ENCODE results near the gene DNM2. TPM values are rescaled to one million over a fixed set of nuclear protein-coding genes. Genes with fewer than 3 reads are reported as not detected.
"Not testable (repeated sequence)": the region's sequence is repeated elsewhere in the genome, so short reads cannot be mapped to it uniquely, and the experiment has no call there.

Gene DNM2
- total RNA-seq, 1 donor from 2014 or later = 177 TPM

DNA sequence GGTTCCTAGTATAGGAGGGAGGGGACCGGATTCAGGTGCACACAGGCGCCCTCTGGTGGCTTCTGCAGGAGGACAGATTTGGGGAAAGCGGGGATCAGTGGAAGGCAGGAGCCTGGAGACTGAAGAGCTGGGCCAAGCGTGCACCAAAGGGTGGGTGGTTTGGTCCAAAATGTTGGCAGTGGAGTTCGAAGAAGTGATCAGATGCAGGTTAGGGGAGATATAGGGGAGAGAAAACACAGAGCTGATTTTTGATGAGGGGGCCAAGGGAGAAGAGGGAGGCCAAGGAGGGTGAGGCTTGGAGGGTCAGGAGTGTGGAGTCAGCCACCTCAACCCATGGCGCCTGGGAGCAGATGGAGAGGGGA, 146.6 kb downstream of the DNM2 start:
- DNase-seq (ENCODE audit: missing footprints) = peak; percentile 88
- intact Hi-C loops (cut with DNase I) = loop anchor here (2.0 kb wide), 1 partner anchor 148 kb away; no protein-coding TSS in a partner anchor
- peak; percentile 87 for ATAC-seq

DNA sequence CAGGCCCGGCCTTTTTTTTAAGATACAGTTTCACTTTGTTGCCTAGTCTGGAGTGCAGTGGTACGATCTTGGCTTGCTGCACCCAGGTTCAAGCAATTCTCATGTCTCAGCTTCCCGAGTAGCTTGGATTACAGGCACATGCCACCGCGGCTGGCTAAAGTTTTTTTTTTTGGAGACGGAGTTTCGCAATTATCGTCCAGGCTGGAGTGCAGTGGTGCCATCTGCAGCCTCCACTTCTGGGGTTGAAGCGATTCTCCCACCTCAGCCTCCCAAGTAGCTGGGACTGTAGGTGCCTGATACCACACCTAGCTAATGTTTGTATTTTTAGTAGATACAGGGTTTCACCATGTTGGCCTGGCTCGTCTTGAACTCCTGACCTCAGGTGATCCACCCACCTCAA, 148.6 kb downstream of the DNM2 start:
- intact Hi-C loops (cut with DNase I) = no loop called here
- DNase-seq (ENCODE audit: missing footprints) (no peak), ATAC-seq (no peak)

DNA sequence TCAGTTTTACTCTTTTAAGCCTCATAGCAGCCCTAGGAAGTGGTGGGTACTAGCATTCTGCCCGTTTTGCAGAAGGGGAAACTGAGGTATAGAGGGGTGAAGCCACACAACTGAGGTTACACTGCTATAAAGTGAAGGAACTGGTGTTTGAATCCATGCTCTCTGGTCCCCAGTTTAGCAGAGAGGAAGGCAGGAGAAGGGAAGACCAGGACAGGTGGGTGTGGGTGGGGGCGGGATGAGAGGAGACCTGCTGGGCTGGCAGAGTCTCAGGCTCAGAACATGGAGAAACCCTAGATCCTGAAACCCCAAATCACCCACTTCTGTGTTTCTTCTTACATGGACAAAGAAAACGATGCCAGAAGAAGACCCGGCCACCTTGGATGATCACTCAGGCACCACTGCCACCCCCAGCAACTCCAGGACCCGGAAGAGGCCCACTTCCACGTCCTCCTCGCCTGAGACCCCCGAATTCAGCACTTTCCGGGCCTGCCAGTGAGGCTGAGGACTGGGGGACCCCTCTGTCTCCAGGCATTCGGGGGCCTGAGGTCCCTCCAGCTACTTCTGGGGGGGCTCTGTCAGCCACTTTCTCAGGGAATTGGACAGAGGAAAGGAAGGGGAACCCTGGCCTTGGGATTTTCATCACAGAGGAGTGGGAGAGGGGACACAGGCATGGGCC, 151.1 kb downstream of the DNM2 start:
- ATAC-seq (no peak), DNase-seq (ENCODE audit: missing footprints) (no peak)
- intact Hi-C loops (cut with DNase I) = no loop called here

DNA sequence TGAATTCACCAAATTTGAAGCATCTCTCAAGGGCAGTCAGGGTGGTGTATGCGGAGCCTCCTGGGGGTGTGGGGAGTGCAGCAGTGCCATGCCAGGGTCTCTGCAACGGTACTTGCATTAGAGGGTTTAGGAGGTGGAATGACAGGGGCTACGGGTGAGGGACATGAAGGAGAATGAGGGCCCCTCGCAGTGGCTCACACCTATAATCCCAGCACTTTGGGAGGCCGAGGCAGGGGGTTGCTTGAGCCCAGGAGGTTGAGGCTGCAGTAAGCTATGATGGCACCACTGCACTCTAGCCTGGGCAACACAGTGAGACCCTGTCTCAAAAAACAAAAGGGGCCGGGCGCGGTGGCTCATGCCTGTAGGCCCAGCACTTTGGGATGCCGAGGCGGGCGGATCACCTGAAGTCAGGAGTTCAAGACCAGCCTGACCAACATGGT, 152.0 kb downstream of the DNM2 start:
- ATAC-seq; DNase-seq (ENCODE audit: missing footprints): not testable (repeated sequence)
- intact Hi-C loops (cut with DNase I) = loop anchor here (2.0 kb wide), 3 partner anchors 33 to 101 kb away; partner anchors contain the start of genes TIMM29, TMED1 and YIPF2

DNA sequence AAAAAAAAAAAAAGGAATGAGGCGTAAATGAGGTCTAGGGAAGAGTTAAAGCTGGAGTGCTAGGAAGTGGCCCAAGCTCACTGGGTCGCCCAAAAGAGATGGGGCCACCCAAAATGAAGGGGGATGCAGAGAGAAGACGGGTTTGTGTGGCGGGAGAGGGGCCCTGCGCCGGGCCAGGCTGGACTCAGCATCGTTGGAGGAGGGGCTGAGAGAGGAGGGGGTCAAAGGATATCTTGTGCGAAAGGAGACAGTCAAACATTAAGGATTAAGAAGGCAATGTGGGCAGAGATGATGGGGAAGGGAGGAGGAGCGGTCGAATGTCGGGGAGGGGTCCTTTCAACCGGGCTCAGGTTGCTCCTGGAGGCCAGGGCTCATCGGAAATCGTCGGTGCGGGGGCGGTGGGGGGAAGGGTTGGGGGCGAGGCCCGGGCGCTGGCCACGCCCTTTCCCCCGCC, 152.6 kb downstream of the DNM2 start:
- ATAC-seq = no peak
- intact Hi-C loops (cut with DNase I) = loop anchor here (2.0 kb wide), 3 partner anchors 34 to 102 kb away; partner anchors contain the start of genes TIMM29, TMED1 and YIPF2
- DNase-seq (ENCODE audit: missing footprints) = no peak

DNA sequence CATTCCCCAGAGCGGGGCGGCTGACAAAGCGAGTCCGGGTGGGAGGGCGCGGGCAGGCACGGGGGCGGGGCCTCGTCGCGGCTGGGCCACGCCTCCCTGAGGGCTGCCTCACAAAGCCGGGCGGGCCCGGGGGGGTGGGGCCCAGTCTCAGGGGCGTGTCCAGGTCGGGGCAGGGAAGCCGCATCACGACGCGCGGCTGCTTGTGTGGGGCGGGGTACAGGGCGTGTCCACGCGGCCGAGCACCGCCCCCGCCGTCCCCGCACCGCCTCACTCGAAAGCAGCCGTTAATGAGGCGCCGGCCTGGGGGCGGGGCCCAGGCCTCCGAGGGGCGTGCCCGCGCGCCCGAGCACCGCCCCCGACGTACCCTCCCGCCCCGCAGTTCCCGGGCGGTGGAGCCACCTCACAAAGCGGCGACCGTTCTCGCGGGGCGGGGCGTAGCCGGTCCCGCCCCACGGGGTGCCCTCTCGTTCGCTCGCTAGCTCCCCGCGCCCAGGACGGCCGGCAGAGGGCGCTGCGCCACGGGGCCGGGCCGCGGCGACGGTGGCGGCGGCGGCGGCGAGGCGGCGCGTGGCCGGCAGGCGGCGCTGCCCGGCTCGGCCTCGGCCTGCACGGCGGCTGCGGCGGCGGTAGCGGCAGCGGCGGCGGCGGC, 153.2 kb downstream of the DNM2 start, which contains the start of gene CARM1:
CARM1 (plus strand) TSS at position 599 of the 649 bp plus-strand sequence. CDS start 150 bp downstream, outside the sequence.
- DNase-seq (ENCODE audit: missing footprints) (peak; percentile 100), ATAC-seq (peak; percentile 97)
- intact Hi-C loops (cut with DNase I) = loop anchor here (2.0 kb wide), 3 partner anchors 34 to 102 kb away; partner anchors contain the start of genes TIMM29, TMED1 and YIPF2

DNA sequence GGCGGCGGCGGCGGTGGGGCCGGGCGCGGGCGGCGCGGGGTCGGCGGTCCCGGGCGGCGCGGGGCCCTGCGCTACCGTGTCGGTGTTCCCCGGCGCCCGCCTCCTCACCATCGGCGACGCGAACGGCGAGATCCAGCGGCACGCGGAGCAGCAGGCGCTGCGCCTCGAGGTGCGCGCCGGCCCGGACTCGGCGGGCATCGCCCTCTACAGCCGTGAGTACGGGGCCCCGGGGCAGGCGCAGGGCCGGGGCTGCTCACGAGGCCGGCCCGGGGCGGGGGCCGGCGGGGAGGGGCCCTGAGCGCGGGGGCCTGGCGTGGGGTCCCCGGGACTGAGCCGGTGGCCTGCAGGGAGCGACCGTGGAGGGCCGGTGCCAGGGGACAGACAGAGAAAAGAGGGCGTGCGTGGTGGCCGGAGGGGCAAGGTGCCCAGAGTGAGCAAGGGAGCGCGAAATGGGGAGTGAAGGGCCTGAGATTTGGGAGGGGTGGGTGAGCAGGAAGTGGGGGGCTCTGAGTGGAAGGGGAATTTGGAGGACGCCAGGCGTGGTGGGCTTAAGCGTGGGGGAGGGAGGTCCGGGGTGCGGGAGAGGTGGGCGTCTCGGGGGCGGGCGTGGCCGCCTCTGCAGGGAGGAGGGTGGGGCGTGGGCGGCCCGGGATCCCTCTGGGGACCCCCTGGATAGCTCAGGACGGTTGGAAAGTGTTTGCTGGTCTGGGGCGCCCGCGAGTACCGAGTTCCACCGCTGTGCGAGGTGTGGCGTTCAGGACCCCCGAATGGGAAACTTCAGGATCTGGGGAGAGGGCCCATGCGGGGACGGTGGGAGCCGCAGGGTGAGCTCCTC, 154.0 kb downstream of the DNM2 start:
- ATAC-seq (no peak), DNase-seq (ENCODE audit: missing footprints) (peak; percentile 83)
- intact Hi-C loops (cut with DNase I) = loop anchor here (2.0 kb wide), 3 partner anchors 35 to 103 kb away; partner anchors contain the start of genes TIMM29, TMED1 and YIPF2

DNA sequence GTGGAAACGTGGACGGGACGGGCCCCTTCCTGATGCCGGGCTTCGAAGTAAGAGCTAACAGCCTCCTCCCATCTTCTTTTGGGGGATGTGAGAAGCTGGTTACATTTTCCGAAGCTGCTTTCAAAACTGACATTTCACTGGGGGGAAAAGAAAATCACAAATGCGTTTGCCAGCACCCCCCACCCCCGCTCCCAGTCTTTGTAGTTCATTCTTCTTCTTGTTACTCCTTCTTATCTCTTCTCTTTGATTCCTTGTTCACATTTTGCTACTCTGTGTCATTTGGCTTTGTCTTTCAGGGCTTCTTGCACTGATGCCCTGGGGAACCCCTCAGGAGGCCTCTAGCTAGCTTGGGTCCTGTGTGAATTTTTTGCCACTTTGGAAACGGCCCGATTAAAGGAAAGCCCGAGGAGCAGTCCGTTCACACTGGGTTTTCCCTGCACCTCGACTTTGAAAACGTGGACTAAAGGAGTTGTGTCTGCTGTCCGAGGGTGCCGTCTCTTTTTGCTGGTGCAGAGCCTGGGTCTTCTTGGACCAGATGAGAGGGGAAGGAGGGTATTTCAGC, 154.7 kb downstream of the DNM2 start:
- intact Hi-C loops (cut with DNase I) = no loop called here
- ATAC-seq (no peak), DNase-seq (ENCODE audit: missing footprints) (no peak)

DNA sequence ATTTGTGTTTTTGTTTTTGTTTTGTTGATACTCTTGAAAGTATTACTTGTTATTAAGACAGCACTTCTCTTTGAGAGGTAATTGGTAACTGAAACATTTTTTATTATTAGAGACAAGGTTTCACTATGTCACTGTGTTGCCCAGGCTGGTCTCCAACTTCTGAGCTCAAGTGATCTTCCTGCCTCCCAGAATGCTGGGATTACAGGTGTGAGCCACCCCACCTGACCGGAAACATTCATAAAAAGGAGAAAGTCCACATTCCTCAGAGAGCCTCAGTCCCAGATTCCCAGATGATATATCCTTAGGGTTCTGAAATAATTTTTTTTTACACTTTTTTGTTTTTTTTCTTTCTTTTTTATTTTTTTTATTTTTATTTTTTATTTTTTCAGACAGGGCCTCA, 156.1 kb downstream of the DNM2 start:
- ATAC-seq = no peak
- intact Hi-C loops (cut with DNase I) = no loop called here
- no peak for DNase-seq (ENCODE audit: missing footprints)

DNA sequence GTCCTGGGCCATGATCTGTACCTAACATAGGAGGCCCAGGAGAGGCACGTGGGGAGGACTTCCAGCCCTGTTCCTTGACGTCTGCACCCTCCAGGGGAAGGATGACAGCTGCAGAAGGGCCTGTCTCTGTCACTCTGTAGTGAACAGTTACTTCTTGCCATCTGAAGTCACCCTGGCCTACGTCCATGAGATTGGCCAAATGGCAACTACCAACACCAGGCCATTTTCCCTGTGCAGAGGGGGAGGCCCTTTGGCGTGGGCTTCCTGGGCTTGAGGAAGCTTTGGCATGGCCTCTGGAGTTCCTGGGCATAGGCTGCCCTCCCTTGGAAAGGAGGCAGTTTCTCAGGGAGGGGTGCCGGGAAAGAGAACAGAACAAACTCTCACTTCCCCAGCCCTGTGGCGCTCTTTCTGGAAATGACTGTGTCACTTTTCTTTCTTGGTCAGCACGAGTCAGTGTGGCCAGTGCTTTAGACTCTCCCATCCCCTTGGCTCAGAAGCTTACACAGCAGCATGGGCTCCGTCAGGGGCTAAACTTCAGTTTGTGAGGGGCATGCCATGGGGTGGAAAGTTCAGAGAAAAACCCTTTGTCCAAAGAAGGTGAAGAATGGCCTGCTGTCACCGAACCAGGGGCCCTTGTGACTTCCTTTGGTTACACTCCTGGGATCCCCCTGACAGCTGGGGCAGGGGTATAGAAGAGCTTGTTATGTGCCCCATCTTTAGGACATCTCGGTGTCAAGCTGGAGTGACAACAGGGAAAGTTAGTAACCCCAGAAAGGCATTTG, 158.8 kb downstream of the DNM2 start:
- ATAC-seq (peak; percentile 45), DNase-seq (ENCODE audit: missing footprints) (no peak)
- intact Hi-C loops (cut with DNase I) = no loop called here

DNA sequence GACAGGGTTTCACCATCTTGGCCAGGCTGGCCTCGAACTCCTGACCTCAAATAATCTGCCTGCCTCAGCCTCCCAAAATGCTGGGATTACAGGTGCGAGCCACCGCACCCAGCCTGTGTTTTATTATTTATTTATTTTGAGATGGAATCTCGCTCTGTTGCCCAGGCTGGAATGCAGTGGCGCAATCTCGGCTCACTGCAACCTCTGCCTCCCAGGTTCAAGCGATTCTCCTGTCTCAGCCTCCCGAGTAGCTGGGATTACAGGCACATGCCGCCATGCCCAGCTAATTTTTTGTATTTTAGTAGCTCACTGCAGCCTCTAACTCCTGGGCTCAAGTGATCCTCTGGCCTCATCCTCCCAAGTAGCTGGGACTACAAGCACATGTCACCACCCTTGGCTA, 159.7 kb downstream of the DNM2 start:
- ATAC-seq; intact Hi-C loops (cut with DNase I); DNase-seq (ENCODE audit: missing footprints): not testable (repeated sequence)

DNA sequence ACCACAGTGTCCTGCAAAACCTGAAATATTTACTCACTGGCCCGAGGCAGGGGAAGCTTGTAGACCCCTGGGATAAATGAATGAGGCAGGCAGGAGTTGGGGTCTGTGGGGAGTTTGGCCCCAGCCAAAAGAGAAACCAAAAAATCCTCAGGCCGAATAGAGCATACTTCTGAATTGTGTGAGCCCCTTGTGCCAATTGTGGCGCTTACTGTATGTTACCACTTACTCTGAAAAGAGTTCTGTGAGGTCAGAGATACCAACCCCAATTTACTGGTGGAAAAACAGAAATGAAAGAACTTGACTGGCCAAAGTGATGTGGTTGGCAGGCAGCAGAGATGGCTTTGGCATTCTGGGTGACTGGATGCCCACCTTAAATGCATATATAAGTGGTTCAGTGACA, 160.4 kb downstream of the DNM2 start:
- ATAC-seq (no peak), DNase-seq (ENCODE audit: missing footprints) (no peak)
- intact Hi-C loops (cut with DNase I) = no loop called here

Small RNA genes lying within 50 kb of the gene (microRNA-seq; reads per million reads assigned to microRNA genes)
- not detected for gene MIR199A1
- not detected for gene MIR4748
- not detected for gene MIR638
- not detected for gene MIR6793

Other genes with a start within 250 kb of the DNM2 start
- gene KEAP1, start 214.7 kb upstream of the DNM2 start, total RNA-seq = 82.8 TPM
- 0.27 TPM for gene S1PR5, start 200.6 kb upstream of the DNM2 start, total RNA-seq
- gene ATG4D, start 174.2 kb upstream of the DNM2 start, total RNA-seq = 47.6 TPM
- gene KRI1, start 152.1 kb upstream of the DNM2 start, total RNA-seq = 10.8 TPM
- 9.9 TPM for gene CDKN2D, start 149.1 kb upstream of the DNM2 start, total RNA-seq
- not detected for gene AP1M2, start 130.8 kb upstream of the DNM2 start, total RNA-seq
- 71.4 TPM for gene SLC44A2, start 92.5 kb upstream of the DNM2 start, total RNA-seq
- gene ILF3, start 63.7 kb upstream of the DNM2 start, total RNA-seq = 101 TPM
- gene QTRT1, start 16.6 kb upstream of the DNM2 start, total RNA-seq = 28.0 TPM
- 30.3 TPM for gene TMED1, start 118.1 kb downstream of the DNM2 start, total RNA-seq
- gene C19orf38, start 130.3 kb downstream of the DNM2 start, total RNA-seq = 1.5 TPM
- gene CARM1, start 153.5 kb downstream of the DNM2 start, total RNA-seq = 39.5 TPM
- gene YIPF2, start 210.6 kb downstream of the DNM2 start, total RNA-seq = 15.2 TPM
- 15.3 TPM for gene TIMM29, start 210.7 kb downstream of the DNM2 start, total RNA-seq
- 33.8 TPM for gene SMARCA4, start 243.0 kb downstream of the DNM2 start, total RNA-seq